GM18505 (cell line): ENCODE data around the gene ADGRB2.
"Not testable (repeated sequence)": the region's sequence is repeated elsewhere in the genome, so short reads cannot be mapped to it uniquely, and the experiment has no call there.

Experiments
- ATAC-seq: cut with Tn5 transposase; IDR thresholded peaks from one replicate; pipeline ENCODE4 v1.9.1; 2021; ENCODE audit not compliant: unreplicated experiment
- POLR2A ChIP-seq: IDR thresholded peaks from 4 replicates; pipeline ENCODE4 v1.6.1; 2011; ENCODE audit warnings: borderline replicate concordance; ENCODE audit not compliant: insufficient read depth, insufficient read length; ENCODE audit errors: extremely low read depth

ADGRB2 gene

DNA sequence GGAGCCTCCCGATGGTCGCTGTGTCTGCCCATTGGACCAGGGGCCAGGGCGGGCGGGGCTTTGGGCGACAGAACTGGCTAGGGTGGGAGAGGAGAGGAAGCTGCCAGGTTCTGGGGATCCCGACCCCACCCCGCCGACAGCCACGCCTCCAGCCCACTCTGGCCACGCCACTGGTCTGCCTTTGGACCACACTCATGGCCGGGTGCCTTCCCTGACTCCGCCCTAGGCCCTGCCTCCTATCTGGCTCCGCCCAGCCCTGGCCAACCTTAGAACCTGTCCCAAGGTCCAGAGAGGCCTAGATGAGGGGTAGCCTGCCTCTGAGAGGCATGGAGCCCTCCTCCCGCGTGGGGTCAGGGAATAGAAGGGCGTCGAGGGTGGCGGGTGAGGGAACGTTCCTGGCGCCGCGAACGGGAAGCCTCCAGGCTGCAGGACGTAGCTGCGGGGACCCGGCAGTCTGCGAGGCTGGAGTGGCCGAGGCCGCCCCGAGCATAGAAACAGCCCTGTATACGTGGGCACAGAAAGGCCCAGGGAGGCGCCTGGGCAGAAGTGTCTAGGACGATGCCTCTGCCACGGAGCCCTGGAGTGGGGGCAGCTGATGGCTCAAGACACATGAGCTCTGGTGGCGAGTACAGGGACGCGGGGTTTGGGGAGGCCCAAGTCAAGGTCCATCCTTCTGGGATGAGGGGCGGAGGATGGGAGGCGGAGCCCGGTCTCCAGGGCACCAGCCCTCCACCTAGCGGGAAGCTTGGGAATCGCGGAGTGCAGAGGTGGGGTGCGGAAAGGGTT, 48.9 kb downstream of the ADGRB2 start:
- TF ChIP-seq POLR2A: no peak
- ATAC-seq: no peak

DNA sequence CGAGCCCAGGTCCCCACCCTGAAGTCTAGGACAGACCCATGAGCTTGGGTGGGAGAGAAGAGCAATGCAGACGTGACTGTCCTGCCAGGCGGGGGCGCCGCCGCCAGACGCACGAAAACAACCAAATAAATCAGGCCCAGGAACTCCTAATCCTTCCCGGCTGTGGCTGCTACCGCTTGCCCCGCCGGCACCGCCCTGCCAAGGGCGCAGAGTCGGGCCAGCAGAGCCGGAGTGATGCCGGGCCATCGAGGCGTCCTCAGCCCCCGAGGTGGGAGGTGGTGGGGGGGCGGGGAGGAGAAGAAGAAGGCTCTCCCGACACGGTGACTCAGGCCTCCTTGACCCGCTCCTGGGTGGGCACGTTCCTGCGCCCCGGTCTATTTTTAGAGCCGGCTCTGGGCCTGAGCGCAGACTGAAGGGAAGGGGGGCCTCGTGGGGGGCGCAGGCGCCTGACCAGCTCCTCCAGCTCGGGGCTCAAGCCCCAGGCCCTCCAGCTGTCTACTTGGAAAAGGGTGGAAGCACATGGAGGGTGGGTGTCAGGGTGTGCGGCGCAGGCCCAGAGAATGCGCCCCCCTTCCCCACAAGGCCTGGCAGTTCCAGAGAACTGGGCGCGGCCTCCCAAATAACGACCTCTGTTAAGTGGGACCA, 49.6 kb downstream of the ADGRB2 start:
- no peak for TF ChIP-seq POLR2A
- no peak for ATAC-seq

DNA sequence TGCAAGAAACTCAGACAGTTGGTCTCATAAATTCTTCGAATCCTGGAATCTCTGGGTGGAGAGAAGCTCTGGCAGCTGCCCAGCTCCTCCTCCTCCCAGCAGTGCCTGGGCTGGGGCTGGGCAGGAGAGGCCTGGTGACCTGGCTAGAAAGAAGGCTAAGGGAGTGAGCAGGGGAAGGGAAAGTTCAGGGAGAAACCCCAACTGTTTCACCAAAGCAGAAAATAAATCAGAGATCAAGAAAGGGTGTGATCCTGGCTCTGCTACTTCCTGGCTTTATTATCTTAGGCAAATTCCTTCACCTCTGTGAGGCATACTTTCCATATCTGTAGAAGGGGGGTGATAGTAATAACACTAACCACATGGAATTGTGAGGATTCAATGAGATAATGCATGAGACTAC, 51.5 kb downstream of the ADGRB2 start:
- TF ChIP-seq POLR2A: no peak
- ATAC-seq: no peak

DNA sequence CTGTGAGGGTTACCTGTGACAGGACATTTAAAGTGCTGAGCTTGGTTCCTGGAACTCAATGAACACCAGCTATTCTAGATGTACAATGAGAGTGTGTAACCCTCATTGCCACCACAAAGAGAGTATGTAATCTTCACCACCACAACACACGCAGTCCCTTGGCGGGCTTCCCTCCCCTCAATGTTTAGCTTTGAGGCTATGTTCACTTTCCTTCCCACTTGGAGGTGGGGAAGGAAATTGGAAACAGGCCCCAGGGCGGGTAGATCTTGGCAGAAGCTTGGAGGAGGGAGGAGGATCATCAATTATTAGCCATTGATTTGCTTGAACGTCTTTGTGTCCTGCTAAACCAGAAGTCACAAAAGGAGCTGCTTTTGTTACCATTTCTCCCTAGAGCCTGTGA, 52.1 kb downstream of the ADGRB2 start:
- no peak for ATAC-seq
- TF ChIP-seq POLR2A: no peak

DNA sequence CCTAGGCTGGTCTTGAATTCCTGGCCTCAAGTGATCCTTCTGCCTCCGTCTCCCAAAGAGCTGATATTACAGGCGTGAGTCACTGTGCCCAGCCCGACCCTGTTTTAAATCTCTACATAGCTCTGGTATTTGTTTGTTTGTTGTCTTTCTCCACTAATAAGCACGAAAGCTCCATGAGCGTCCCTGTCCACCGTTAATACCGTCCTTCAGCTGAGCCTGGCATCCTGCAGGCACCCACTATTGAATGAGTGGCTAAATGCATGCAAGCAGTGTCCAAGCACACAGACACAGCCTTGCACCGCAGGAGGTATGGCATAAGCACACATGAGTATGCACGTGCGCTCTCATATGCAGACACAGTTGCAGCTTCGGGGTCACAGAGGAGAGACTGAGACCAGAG, 55.8 kb downstream of the ADGRB2 start:
- ATAC-seq: no peak
- no peak for TF ChIP-seq POLR2A

DNA sequence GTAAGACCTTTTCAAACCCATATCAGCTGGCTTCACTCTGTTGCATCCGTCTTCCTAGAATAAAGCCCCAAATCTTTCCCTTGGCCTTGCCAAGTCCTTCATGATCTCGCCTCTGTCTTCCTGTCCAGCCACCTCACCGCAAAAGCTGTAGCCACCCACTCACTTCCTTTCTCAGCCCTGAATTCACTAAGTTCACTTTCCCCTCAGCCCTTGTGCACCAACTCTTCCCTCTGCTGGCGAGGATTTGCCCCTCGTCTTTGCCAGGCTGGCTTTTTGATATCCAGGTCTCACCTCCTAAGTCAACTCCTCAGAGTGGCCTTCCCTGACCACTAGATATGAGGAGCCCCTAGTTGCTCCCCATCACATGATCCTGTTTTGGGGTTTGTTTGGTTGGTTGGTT, 56.4 kb downstream of the ADGRB2 start:
- no peak for TF ChIP-seq POLR2A
- no peak for ATAC-seq

DNA sequence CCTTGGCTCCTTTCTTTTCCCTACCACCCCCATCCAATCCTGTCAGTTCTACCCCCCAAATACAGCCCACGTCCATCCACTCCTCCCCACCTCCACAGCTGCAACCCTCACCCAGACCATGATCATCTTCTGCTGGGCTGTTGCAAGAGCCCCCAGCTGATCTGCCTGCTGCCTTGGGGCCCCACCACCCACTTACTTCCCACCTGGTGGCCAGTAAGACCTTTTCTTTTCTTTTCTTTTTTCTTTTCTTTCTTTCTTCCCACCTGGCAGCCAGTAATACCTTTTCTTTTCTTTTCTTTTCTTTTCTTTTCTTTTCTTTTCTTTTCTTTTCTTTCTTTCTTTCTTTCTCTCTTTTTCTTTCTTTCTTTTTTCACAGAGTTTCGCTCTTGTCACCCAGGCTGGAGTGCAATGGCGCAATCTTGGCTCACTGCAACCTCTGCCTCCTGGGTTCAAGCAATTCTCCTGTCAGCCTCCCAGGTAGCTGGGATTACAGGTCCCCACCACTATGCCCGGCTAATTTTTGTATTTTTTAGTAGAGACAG, 57.0 kb downstream of the ADGRB2 start:
- not testable (repeated sequence) for ATAC-seq

DNA sequence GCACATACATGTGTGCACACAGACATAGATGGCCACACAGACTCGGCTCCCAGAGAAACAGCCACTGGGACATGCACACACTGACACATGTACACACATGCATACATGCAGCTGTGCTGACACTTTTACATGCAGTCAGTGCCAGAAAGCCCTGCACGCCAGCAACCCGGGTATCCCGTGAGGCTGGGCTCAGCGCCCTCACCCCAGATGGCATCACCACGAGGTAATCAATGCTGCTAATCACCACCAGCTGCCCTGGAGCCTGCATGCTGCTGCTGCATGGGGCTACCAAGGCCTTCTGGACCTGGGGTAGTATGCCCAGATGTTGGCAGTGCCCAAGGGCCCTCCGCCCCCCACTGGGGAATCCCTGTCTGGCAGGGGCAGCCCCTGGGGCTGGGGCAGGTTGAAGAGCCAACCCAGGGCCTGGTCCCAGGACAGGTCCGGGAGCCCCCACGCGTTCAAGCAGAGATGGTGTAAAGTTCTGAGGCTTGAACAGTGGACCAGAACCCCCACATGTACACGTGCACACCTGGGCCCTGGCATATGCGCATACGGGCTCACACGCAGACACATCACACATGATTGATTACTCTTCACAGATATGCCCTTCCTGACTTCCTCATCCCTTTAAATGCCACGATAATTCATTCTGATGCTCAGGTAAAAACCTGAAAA, 57.6 kb downstream of the ADGRB2 start:
- no peak for ATAC-seq
- no peak for TF ChIP-seq POLR2A

DNA sequence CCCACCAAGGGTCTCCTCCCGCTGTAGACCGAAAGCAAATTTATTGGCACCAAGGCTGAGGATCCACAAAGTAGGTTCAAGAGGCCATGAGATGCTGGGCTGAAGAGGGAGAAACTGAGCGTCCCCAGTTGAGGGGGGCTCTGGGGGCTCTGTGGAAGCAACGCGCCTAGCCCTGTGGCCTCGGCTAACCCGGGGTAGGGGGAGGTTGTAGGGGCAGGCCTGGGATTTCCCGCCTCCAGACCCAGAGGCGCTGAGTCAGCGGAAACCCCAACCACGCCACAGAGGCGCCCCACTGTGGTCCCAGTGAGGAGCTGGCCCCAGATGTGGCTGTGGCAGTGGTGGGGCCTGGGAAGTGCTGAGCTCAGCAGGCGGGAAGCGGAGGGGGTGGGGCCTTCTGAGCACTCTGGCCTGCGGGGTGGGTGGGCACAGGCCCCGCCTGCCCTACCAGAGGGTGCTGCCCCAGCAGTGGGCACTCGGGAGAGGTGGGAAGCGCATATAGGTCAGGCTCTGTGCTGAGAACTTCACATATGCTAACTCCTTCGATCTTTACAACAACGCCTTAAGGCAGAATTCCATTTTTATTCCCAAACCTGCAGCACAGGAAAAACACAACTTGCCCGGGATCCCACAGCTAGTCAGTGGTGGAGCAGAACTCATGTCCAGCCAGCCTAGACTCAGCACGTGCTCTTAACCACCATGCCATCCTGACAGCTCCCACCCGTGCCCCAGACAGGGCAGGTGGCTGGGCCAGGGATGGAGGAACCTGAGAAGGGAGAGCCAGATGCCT, 58.9 kb downstream of the ADGRB2 start:
- ATAC-seq: no peak
- no peak for TF ChIP-seq POLR2A

DNA sequence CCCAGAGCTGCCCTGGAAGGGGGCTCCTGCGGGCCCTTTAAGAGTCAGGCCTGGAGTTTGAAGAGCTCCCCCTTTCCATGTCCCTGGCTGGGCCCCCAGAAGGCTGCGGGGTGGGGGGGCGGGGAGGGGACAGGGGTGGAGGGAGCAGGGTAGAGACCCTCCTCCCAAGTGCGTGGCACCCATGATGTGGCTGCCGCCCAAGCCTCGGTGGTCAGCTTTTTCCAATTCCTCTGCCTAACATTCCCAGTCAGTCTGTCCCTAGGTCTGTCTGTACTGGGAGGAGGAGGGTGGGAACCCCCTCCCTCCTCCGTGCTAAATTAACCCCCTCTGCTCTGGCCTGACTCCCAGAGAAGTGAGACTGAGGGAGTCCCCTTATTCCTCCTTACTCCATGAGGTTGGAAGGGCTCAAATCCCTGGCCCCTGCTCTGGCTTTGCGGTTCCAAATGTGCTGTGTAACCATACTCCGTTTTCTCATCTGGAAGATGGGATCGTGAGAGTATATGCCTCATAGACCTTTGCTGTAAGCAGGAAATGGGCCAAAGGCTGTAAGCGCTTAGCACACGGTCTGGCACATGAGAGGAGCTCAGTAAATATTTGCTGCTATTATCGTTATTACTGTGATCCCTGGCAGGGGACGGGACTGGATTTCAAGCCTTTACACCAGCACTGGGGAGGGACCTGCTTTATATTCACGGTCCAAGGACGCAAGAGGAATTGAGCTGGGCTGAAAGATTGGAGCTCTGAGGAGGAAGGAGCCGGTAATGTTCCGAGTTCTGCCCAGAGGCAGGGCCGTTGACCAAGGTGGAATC, 59.7 kb downstream of the ADGRB2 start:
- no peak for ATAC-seq
- TF ChIP-seq POLR2A: no peak

DNA sequence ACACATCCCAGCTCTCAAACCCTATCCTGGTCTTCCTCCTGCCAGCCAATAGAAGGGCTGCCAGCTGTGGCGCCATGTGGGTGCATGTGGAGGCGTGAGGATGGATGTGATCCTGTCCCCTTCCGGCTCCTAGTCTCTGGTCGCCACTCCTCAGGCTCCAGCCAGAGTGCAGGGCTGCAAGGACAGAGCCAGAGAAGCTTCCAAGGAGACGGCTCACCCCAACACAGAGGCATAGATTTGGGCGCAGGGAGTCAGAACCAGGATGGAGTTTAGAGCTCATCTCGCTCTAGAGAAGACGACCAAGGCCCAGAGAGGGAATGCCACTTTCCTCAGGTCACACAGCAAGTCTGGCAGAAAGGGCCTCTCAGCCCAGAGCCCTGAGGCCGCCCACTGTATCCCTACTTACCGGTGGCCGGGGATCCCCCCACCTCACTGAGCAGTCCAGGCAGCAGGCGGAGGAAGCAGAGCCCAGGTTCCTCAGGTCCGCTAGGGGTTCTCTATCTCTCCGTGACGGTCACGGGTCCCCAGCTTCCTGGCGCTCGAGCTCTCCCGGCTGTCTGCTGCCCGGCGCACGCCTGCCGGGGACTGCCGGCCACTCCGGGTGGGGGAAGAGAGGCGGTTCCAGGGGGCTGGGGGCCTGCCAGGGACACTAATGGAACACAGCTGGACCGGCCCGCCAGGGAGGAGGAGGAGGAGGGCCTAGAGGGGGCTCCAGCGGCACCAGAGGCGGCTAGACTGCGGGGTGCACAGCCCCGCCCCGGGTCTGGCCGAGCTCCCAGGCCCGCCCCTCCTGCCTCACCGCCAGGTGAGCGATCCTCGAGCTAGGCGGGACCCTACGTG, 60.5 kb downstream of the ADGRB2 start, which contains the start of gene COL16A1:
TSS of gene COL16A1 (minus strand) at position 587 of the 840 bp plus-strand sequence. CDS start 1,824 bp downstream, outside the sequence.
- no peak for ATAC-seq

More for the DNA sequence above, 60.5 kb downstream of the ADGRB2 start, which contains the start of gene COL16A1:
- TF ChIP-seq POLR2A: no peak
